Amygdala (tissue), 56 donors: ENCODE data around the gene STXBP4.

Source experiments
- DNase-seq, 56 donors: peaks; one replicate each; lab custom pipeline; 2025; lab: John Stamatoyannopoulos, UW

STXBP4 gene

GRCh38 chr17:55210292-55210691 lies 241.7 kb downstream of the STXBP4 start:
- DNase-seq = peak in 4 of 56 donors; percentile 0 to 32 (median 10)

GRCh38 chr17:55212880-55213279 lies 244.3 kb downstream of the STXBP4 start:
- no peak for DNase-seq

DNA sequence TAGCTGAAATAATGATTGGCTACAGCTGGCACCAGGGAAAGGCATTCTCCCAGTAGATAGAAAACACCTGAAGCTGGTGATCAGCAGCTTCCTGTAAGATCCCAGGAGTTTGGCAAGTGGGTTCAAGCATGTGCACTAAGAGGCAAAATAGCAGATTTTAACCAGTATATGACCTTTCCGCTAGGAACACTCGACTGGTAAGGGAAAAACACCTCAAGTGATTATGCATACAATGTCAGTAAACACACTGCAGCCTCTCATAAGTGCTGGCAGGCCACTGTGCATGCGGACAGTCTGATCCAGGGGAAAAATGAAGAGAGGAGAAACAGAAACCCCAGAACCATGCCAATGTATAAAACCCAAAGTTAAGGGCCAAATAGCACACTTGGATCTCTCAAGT lies 247.1 kb downstream of the STXBP4 start:
- no peak for DNase-seq

- no peak for DNase-seq
Measured at GRCh38 chr17:55216888-55217287, 248.3 kb downstream of the STXBP4 start.

- no peak for DNase-seq
Measured at GRCh38 chr17:55219459-55219858, 250.9 kb downstream of the STXBP4 start.

DNA sequence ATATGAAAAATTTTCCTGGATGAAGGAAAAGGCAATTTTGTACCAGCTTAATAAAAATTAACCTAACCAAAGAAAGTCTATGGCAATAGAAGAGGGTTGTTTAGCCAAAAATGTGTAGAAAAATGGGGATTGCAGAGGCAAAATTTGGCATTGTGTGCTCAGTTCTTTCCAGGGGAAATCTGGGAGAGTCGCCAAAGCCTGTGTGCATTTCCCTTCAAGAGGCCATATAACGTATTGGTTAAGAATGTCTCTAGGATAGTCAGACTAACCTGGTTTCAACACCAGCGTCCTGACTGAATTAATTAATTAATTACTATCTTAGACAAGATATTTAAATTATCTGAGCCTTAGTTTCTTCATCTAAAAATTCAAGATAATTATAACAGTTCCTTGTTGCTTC lies 251.4 kb downstream of the STXBP4 start:
- DNase-seq = no peak
